Testis (tissue), 3 donors: ENCODE results near the gene ERCC6L. TPM values are rescaled to one million over a fixed set of nuclear protein-coding genes. Genes with fewer than 3 reads are reported as not detected.
"Not testable (repeated sequence)": the region's sequence is repeated elsewhere in the genome, so short reads cannot be mapped to it uniquely, and the experiment has no call there.

Experiments
- DNase-seq: peaks from one replicate; pipeline ENCODE4 v3.0.0-alpha.2; 2019
- H3K27ac ChIP-seq, 2 donors: fragments of 200-600 bp; sonication (generic); one replicate each; pipeline ENCODE4 v1.5.1; 2019
- H3K27me3 ChIP-seq: fragments of 200-600 bp; sonication (generic); one replicate; pipeline ENCODE4 v1.5.1; 2019
- H3K36me3 ChIP-seq: fragments of 200-600 bp; sonication (generic); one replicate; pipeline ENCODE4 v1.5.1; 2017; ENCODE audit warnings: low read depth; ENCODE audit errors: missing control alignments
- H3K4me1 ChIP-seq: fragments of 200-600 bp; sonication (generic); one replicate; pipeline ENCODE4 v1.5.1; 2019
- H3K4me3 ChIP-seq, 2 donors: fragments of 200-600 bp; sonication (generic); one replicate each; pipeline ENCODE4 v1.5.1; 2017 to 2019
- H3K9me3 ChIP-seq: fragments of 200-600 bp; sonication (generic); one replicate; pipeline ENCODE4 v1.5.1; 2017
- CTCF ChIP-seq, 3 experiments: fragments of 450-650 bp in 2 of 3; fragments of 200-600 bp in 1 of 3; sonication (generic) in 1 of 3; IDR thresholded peaks; one replicate each; pipeline ENCODE4 v1.5.1; 2016 to 2019; ENCODE audit warnings: antibody characterized with exemption in 3 of 3, mild to moderate bottlenecking in 2 of 3, moderate library complexity in 1 of 3
- POLR2A ChIP-seq: fragments of 450-650 bp; IDR thresholded peaks from one replicate; pipeline ENCODE4 v1.6.1; 2017; ENCODE audit warnings: antibody characterized with exemption, mild to moderate bottlenecking, moderate library complexity
- WGBS, 2 donors: methylation state at CpG; one replicate each; pipeline ENCODE4 v1.1.5; 2018; 5-methylcytosine and 5-hydroxymethylcytosine counted together
- intact Hi-C: fragments of 100-400 bp; cut with DNase I; formaldehyde crosslinking; loops from one replicate; pipeline ENCODE4 v1.15.1; 2023; ENCODE audit warnings: low total_unique reads
- polyA plus RNA-seq: library from polyadenylated mRNA; stranded (reverse); fragments of 350-450 nt; fragmentation: Illumina TruSeq; extraction: RNeasy Lipid Tissue Mini Kit (QIAGEN cat#74804); gene quantifications from one replicate; pipeline ENCODE4 v1.2.3, GENCODE V29; 2014; ENCODE audit warnings: low read depth, low replicate concordance; ENCODE audit not compliant: insufficient read depth
- total RNA-seq, 2 donors: library from RNA; depleted of rRNA; stranded (reverse); fragments of >200 nt; gene quantifications; one replicate each; pipeline ENCODE4 v1.2.3, GENCODE V29; 2016

The ERCC6L gene
- total and polyA plus RNA-seq, 3 donors from 2014 or later = 0.74 to 1.6 (median 1.0) TPM

- no peak for TF ChIP-seq POLR2A
- no peak for TF ChIP-seq CTCF (IDR thresholded peaks at IDR 0.05)
- H3K9me3 ChIP-seq = no peaks in the 10 kb centered on the region
- H3K27me3 ChIP-seq = no peaks in the 10 kb centered on the region
- peaks cover 3% of the 10 kb centered on the region for H3K4me1 ChIP-seq
- H3K27ac ChIP-seq = peak overlapping the region; percentile 63 to 81
- no peak for DNase-seq
- no peaks in the 10 kb centered on the region for H3K36me3 ChIP-seq
- WGBS, 2 donors = 0 to 10% methylated on average over 1 of the region's 1 CpG
- H3K4me3 ChIP-seq = no peak overlapping the region
- intact Hi-C loops = no loop called here
Measured at GRCh38 chrX:72180539-72180938, 58.3 kb downstream of the ERCC6L start.

GRCh38 chrX:72176981-72177380 is 61.8 kb downstream of the ERCC6L start:
- intact Hi-C loops = no loop called here
- peak overlapping the region in 1 of 2 donors; percentile 71 for H3K27ac ChIP-seq
- peaks cover 3% of the 10 kb centered on the region for H3K4me1 ChIP-seq
- peak; percentile 35 for DNase-seq
- no peaks in the 10 kb centered on the region for H3K9me3 ChIP-seq
- TF ChIP-seq CTCF (IDR thresholded peaks at IDR 0.05) (no peak), POLR2A (no peak)
- H3K4me3 ChIP-seq = no peak overlapping the region
- WGBS, 2 donors = 20 to 34% methylated on average over 2 of the region's 2 CpGs
- H3K36me3 ChIP-seq = no peaks in the 10 kb centered on the region
- H3K27me3 ChIP-seq = no peaks in the 10 kb centered on the region

GRCh38 chrX:72176289-72176688 is 62.5 kb downstream of the ERCC6L start:
- H3K27ac ChIP-seq, intact Hi-C loops, H3K36me3 ChIP-seq, H3K4me3 ChIP-seq, H3K27me3 ChIP-seq, DNase-seq, H3K4me1 ChIP-seq, H3K9me3 ChIP-seq: not testable (repeated sequence)
- 91 to 94% methylated on average over 5 of the region's 5 CpGs for WGBS, 2 donors

- Histone ChIP-seq H3K36me3 (no peaks in the 10 kb centered on the region), H3K4me3 (no peak overlapping the region), H3K4me1 (no peaks in the 10 kb centered on the region), H3K27me3 (no peaks in the 10 kb centered on the region), H3K27ac (no peak overlapping the region), H3K9me3 (no peaks in the 10 kb centered on the region)
- intact Hi-C loops = no loop called here
- TF ChIP-seq POLR2A (no peak), CTCF (IDR thresholded peaks at IDR 0.05) (no peak)
- no peak for DNase-seq
- 30 to 44% methylated on average over 6 of the region's 6 CpGs for WGBS, 2 donors
Measured at GRCh38 chrX:72169008-72169728, 69.7 kb downstream of the ERCC6L start.

- Histone ChIP-seq H3K27me3 (no peaks in the 10 kb centered on the region), H3K4me3 (no peak overlapping the region), H3K27ac (no peak overlapping the region), H3K36me3 (no peaks in the 10 kb centered on the region), H3K4me1 (no peaks in the 10 kb centered on the region), H3K9me3 (no peaks in the 10 kb centered on the region)
- WGBS, 2 donors = 82 to 98% methylated on average over 4 of the region's 4 CpGs
- no peak for DNase-seq
- intact Hi-C loops = no loop called here
- TF ChIP-seq CTCF (IDR thresholded peaks at IDR 0.05) = no peak
- no peak for TF ChIP-seq POLR2A
Measured at GRCh38 chrX:72165551-72165950, 73.3 kb downstream of the ERCC6L start.
